ENCODE data around the gene ADAMTS2. TPM values are rescaled to one million over a fixed set of nuclear protein-coding genes. Genes with fewer than 3 reads are reported as not detected.

ADAMTS2 gene
- total RNA-seq, 1 experiment from 2014 or later: not detected

DNA sequence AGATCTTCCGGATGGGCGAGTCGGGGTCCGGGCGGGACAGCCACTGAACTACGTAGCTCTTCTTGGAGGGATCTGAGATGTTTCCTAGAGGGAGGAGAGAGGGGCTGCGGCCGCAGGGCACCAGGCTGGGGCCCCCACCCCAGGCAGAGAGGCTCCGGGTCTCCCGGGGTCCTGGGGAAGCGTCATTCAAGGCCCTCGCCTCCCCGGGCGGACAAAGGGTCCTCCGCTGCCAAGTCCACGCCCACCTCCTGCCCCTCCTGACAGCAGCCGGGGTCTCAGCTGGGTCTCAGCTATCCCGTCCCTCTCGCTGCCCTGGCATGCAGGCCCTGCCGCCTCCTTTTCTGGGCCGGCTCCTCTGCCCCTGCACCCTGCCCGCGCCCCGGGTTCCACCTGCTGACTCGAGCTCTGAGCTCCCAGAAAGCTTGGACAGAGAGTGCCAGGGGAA lies 223.6 kb downstream of the ADAMTS2 start:
- Mint-ChIP-seq H3K27me3 (ENCODE audit: unreplicated experiment) (no peaks in the 10 kb centered on the region), H3K27ac (ENCODE audit: unreplicated experiment) (no peak overlapping the region), H3K9me3 (ENCODE audit: low read depth, unreplicated experiment) (peaks cover 11% of the 10 kb centered on the region), H3K36me3 (ENCODE audit: insufficient read depth, unreplicated experiment) (no peaks in the 10 kb centered on the region), H3K4me3 (ENCODE audit: low read depth, unreplicated experiment) (no peak overlapping the region), H3K4me1 (ENCODE audit: low read depth, unreplicated experiment) (no peaks in the 10 kb centered on the region)
- BruUV-seq (replicated peaks): no TSS peak
- CTCF ChIA-PET: no interaction called here
- TF ChIP-seq, protein P1, sequence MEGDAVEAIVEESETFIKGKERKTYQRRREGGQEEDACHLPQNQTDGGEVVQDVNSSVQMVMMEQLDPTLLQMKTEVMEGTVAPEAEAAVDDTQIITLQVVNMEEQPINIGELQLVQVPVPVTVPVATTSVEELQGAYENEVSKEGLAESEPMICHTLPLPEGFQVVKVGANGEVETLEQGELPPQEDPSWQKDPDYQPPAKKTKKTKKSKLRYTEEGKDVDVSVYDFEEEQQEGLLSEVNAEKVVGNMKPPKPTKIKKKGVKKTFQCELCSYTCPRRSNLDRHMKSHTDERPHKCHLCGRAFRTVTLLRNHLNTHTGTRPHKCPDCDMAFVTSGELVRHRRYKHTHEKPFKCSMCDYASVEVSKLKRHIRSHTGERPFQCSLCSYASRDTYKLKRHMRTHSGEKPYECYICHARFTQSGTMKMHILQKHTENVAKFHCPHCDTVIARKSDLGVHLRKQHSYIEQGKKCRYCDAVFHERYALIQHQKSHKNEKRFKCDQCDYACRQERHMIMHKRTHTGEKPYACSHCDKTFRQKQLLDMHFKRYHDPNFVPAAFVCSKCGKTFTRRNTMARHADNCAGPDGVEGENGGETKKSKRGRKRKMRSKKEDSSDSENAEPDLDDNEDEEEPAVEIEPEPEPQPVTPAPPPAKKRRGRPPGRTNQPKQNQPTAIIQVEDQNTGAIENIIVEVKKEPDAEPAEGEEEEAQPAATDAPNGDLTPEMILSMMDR (IDR thresholded peaks at IDR 0.05; ENCODE audit: unreplicated experiment): no peak
- DNase-seq: no peak
- intact Hi-C loops (cut with micrococcal nuclease; ENCODE audit: unreplicated experiment): no loop called here

- TF ChIP-seq, protein P1 (IDR thresholded peaks at IDR 0.05; ENCODE audit: unreplicated experiment): no peak
- Mint-ChIP-seq H3K4me1 (ENCODE audit: low read depth, unreplicated experiment) (no peaks in the 10 kb centered on the region), H3K9me3 (ENCODE audit: low read depth, unreplicated experiment) (peaks cover 15% of the 10 kb centered on the region), H3K4me3 (ENCODE audit: low read depth, unreplicated experiment) (no peak overlapping the region), H3K27me3 (ENCODE audit: unreplicated experiment) (no peaks in the 10 kb centered on the region), H3K36me3 (ENCODE audit: insufficient read depth, unreplicated experiment) (no peaks in the 10 kb centered on the region), H3K27ac (ENCODE audit: unreplicated experiment) (no peak overlapping the region)
- no TSS peak for BruUV-seq (replicated peaks)
- no peak for DNase-seq
- CTCF ChIA-PET: no interaction called here
- intact Hi-C loops (cut with micrococcal nuclease; ENCODE audit: unreplicated experiment): no loop called here
Measured at GRCh38 chr5:179120951-179121666, 224.2 kb downstream of the ADAMTS2 start.

GRCh38 chr5:179120421-179120861 lies 224.8 kb downstream of the ADAMTS2 start:
- H3K27me3 Mint-ChIP-seq (ENCODE audit: unreplicated experiment): no peaks in the 10 kb centered on the region
- H3K4me1 Mint-ChIP-seq (ENCODE audit: low read depth, unreplicated experiment): no peaks in the 10 kb centered on the region
- CTCF ChIA-PET: no interaction called here
- no peak overlapping the region for H3K27ac Mint-ChIP-seq (ENCODE audit: unreplicated experiment)
- H3K9me3 Mint-ChIP-seq (ENCODE audit: low read depth, unreplicated experiment): peaks cover 15% of the 10 kb centered on the region
- no TSS peak for BruUV-seq (replicated peaks)
- no peak overlapping the region for H3K4me3 Mint-ChIP-seq (ENCODE audit: low read depth, unreplicated experiment)
- TF ChIP-seq, protein P1 (IDR thresholded peaks at IDR 0.05; ENCODE audit: unreplicated experiment): no peak
- H3K36me3 Mint-ChIP-seq (ENCODE audit: insufficient read depth, unreplicated experiment): no peaks in the 10 kb centered on the region
- DNase-seq: no peak
- intact Hi-C loops (cut with micrococcal nuclease; ENCODE audit: unreplicated experiment): no loop called here

GRCh38 chr5:179119415-179120170 lies 225.7 kb downstream of the ADAMTS2 start:
- TF ChIP-seq, protein P1 (IDR thresholded peaks at IDR 0.05; ENCODE audit: unreplicated experiment): no peak
- Mint-ChIP-seq H3K4me1 (ENCODE audit: low read depth, unreplicated experiment) (no peaks in the 10 kb centered on the region), H3K36me3 (ENCODE audit: insufficient read depth, unreplicated experiment) (no peaks in the 10 kb centered on the region), H3K9me3 (ENCODE audit: low read depth, unreplicated experiment) (peaks cover 21% of the 10 kb centered on the region), H3K27me3 (ENCODE audit: unreplicated experiment) (no peaks in the 10 kb centered on the region), H3K4me3 (ENCODE audit: low read depth, unreplicated experiment) (no peak overlapping the region), H3K27ac (ENCODE audit: unreplicated experiment) (no peak overlapping the region)
- CTCF ChIA-PET: no interaction called here
- DNase-seq: no peak
- BruUV-seq (replicated peaks): no TSS peak
- intact Hi-C loops (cut with micrococcal nuclease; ENCODE audit: unreplicated experiment): no loop called here
